Esophagus squamous epithelium (tissue), 4 donors: ENCODE results near the gene SLC35E1.

Source experiments
- POLR2A ChIP-seq, 4 donors: fragments of 450-650 bp; IDR thresholded peaks; one replicate each; pipeline ENCODE4 v1.6.1; 2017; ENCODE audit warnings: antibody characterized with exemption in 4 of 4, mild to moderate bottlenecking in 4 of 4, moderate library complexity in 3 of 4
- TF ChIP-seq, protein P1 (sequence below), 6 experiments: fragments of 450-650 bp in 4 of 6; fragments of 200-600 bp in 2 of 6; sonication (generic) in 2 of 6; IDR thresholded peaks; one replicate each; pipeline ENCODE4 v1.5.1; 2016 to 2019; ENCODE audit warnings: antibody characterized with exemption in 6 of 6, mild to moderate bottlenecking in 4 of 6, moderate library complexity in 4 of 6

DNA sequence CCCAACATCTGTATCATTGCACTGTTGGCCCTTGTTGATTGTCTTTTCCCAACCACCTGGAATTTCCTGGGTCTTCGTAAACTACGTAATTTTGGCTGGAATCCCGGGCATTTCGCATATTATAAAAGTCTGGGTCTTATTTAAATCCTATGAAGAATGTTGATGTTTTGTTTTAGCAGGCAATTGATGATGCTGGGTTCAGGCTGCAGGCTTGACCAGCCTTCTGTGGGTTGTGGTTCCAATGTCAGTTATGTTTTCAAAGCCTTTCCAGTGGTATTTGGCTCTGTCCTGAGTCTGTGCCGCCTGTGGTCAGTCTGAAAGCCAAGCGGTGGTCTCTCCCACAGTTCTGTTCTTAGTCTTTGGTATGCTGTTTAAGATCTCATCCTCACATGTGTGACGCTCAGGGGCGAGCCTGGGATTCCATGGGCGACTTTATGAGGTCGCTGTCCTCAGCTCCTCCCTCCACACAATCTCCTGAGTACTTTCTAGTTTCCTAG lies 12.4 kb downstream of the SLC35E1 start:
- TF ChIP-seq, protein P1, sequence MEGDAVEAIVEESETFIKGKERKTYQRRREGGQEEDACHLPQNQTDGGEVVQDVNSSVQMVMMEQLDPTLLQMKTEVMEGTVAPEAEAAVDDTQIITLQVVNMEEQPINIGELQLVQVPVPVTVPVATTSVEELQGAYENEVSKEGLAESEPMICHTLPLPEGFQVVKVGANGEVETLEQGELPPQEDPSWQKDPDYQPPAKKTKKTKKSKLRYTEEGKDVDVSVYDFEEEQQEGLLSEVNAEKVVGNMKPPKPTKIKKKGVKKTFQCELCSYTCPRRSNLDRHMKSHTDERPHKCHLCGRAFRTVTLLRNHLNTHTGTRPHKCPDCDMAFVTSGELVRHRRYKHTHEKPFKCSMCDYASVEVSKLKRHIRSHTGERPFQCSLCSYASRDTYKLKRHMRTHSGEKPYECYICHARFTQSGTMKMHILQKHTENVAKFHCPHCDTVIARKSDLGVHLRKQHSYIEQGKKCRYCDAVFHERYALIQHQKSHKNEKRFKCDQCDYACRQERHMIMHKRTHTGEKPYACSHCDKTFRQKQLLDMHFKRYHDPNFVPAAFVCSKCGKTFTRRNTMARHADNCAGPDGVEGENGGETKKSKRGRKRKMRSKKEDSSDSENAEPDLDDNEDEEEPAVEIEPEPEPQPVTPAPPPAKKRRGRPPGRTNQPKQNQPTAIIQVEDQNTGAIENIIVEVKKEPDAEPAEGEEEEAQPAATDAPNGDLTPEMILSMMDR (IDR thresholded peaks at IDR 0.05) = no peak
- no peak for TF ChIP-seq POLR2A (IDR thresholded peaks at IDR 0.05)
